Neural cell (in vitro differentiated cells): ENCODE data around the gene FOLR2. TPM values are rescaled to one million over a fixed set of nuclear protein-coding genes. Genes with fewer than 3 reads are reported as not detected.

Source experiments
- H2AFZ ChIP-seq: fragments of 200-600, 300-800 bp; sonication (generic), shearing (Covaris generic); 2 replicates; pipeline ENCODE4 v1.6.0; 2014; ENCODE audit warnings: low read depth, mild to moderate bottlenecking, antibody characterized with exemption, low read length, moderate library complexity
- H3F3A ChIP-seq: fragments of 200-600 bp; shearing (Covaris generic); 2 replicates; pipeline ENCODE4 v1.6.1; 2016; ENCODE audit warnings: mild to moderate bottlenecking, moderate library complexity, mixed read lengths, antibody characterized with exemption, low read length; ENCODE audit not compliant: insufficient read depth, poor library complexity, severe bottlenecking
- H3K27ac ChIP-seq: fragments of 200-600, 300-800 bp; sonication (generic), shearing (Covaris generic); 2 replicates; pipeline ENCODE4 v1.5.1; 2014; ENCODE audit warnings: mild to moderate bottlenecking, low read length, moderate library complexity
- H3K27me3 ChIP-seq: fragments of 300-800, 200-600 bp; sonication (generic), shearing (Covaris generic); 2 replicates; pipeline ENCODE4 v1.6.0; 2014; ENCODE audit warnings: mild to moderate bottlenecking, low read depth, low read length, moderate library complexity; ENCODE audit not compliant: insufficient read depth
- H3K36me3 ChIP-seq: fragments of 300-800, 200-600 bp; sonication (generic), shearing (Covaris generic); 2 replicates; pipeline ENCODE4 v1.5.1; 2014; ENCODE audit warnings: mild to moderate bottlenecking, antibody characterized with exemption, low read length, moderate library complexity; ENCODE audit not compliant: insufficient read depth
- H3K4me2 ChIP-seq: fragments of 300-800, 200-600 bp; sonication (generic), shearing (Covaris generic); 2 replicates; pipeline ENCODE4 v1.6.0; 2014; ENCODE audit warnings: mild to moderate bottlenecking, low read length
- H3K4me3 ChIP-seq: fragments of 300-800, 200-600 bp; sonication (generic), shearing (Covaris generic); 2 replicates; pipeline ENCODE4 v1.5.1; 2014; ENCODE audit warnings: mild to moderate bottlenecking, low read length, moderate library complexity
- H3K79me2 ChIP-seq: fragments of 200-600 bp; shearing (Covaris generic); replicated peaks from 2 replicates; pipeline ENCODE4 v1.6.0; 2014; ENCODE audit warnings: mild to moderate bottlenecking, low read length, moderate library complexity; ENCODE audit not compliant: insufficient read depth
- H3K9ac ChIP-seq: fragments of 300-800, 200-600 bp; sonication (generic), shearing (Covaris generic); 2 replicates; pipeline ENCODE4 v1.6.1; 2016; ENCODE audit warnings: mild to moderate bottlenecking, low read length, mixed read lengths
- H3K9me2 ChIP-seq: fragments of 200-600 bp; shearing (Covaris generic); 2 replicates; pipeline ENCODE4 v1.6.1; 2016; ENCODE audit warnings: mild to moderate bottlenecking, low read length, mixed read lengths; ENCODE audit not compliant: insufficient read depth
- H3K9me3 ChIP-seq: fragments of 200-600, 300-800 bp; sonication (generic), shearing (Covaris generic); 2 replicates; pipeline ENCODE4 v1.6.1; 2016; ENCODE audit warnings: mild to moderate bottlenecking, mixed run types, low read length, moderate library complexity, mixed read lengths
- H4K20me1 ChIP-seq: fragments of 200-600 bp; shearing (Covaris generic); 2 replicates; pipeline ENCODE4 v1.6.1; 2016; ENCODE audit warnings: mild to moderate bottlenecking, mixed run types; ENCODE audit not compliant: insufficient read depth
- CTCF ChIP-seq: fragments of 450-650 bp; IDR thresholded peaks from 2 replicates; pipeline ENCODE4 v1.5.1; 2014; ENCODE audit warnings: antibody characterized with exemption, mild to moderate bottlenecking, moderate library complexity; ENCODE audit not compliant: poor library complexity, severe bottlenecking
- EP300 ChIP-seq: fragments of 450-650 bp; conservative IDR thresholded peaks from 2 replicates; pipeline ENCODE4 v1.6.1; 2014; ENCODE audit warnings: antibody characterized with exemption, mild to moderate bottlenecking, moderate library complexity; ENCODE audit not compliant: poor library complexity, severe bottlenecking
- POLR2AphosphoS5 ChIP-seq: IDR thresholded peaks from 2 replicates; pipeline ENCODE4 v1.6.1; 2012
- REST ChIP-seq: IDR thresholded peaks from 2 replicates; pipeline ENCODE4 v1.6.1; 2012; ENCODE audit warnings: borderline replicate concordance
- SMC3 ChIP-seq: fragments of 450-650 bp; conservative IDR thresholded peaks from 2 replicates; pipeline ENCODE4 v1.6.1; 2014; ENCODE audit warnings: antibody characterized with exemption, mild to moderate bottlenecking, moderate library complexity; ENCODE audit not compliant: poor library complexity
- TAF1 ChIP-seq: IDR thresholded peaks from 2 replicates; pipeline ENCODE4 v1.6.1; 2012; ENCODE audit warnings: low read depth
- polyA plus RNA-seq: library from polyadenylated mRNA; depleted of rRNA; stranded (reverse); fragments of >200 nt; gene quantifications from 2 replicates; pipeline ENCODE4 v1.2.3, GENCODE V29; 2014

The FOLR2 gene
- polyA plus RNA-seq, 1 donor from 2014 or later: not detected

DNA sequence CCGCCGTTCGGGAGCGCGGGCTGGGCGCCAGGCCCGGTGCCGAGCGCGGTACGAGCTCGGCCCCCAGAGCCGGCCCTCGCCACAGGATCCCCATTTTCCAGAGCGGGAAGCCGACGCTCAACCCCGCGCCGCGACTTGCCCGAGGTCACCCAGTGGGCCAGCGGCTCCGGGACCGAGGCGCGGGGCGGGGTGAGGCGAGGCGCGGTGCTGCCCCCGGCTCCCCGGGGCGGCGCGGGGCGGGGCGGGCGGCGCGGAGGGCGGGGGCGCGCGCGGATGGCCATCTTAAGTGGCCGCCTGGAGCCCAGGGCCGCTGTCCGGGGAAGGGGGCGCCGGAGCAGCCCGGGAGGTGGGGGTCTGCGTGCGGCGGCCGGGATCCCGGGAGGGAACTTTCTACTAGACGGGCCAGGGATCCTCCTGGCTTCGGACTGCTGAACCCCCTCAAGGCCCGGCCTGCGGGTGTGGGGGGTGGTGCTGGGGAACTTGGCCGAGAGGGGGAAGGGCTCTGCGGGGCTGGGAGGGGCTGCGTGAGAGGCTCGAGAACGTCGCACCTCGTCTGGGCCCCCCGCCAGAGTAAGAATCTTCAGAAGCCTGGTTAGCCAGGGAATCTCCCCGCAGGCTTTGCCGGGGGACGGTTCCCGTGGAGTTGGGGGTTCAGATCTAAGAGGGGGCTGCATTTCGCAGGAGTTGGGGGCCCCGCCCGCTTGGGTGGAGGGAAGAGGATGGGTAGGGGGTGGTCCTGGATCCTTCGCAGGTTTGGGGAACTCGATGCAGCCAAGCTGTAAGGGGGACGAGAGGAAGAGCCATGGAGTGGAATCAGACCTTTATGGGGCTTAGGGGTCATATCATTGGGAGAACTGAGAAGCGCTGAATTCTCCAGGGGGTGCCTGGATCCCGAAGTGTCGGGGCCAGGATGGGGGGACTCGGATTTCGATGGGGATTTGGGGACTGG is 7.3 kb downstream of the FOLR2 start:
- Histone ChIP-seq H3K27ac (no peak overlapping the region), H3K4me3 (peak overlapping the region; percentile 70), H2AFZ (no peak overlapping the region)

More for the DNA sequence above, 7.3 kb downstream of the FOLR2 start:
- H3K79me2 ChIP-seq: peaks cover 13% of the 10 kb centered on the region
- H3K9ac ChIP-seq: peak overlapping the region; percentile 36
- TF ChIP-seq POLR2AphosphoS5 (no peak), CTCF (no peak), REST (no peak), SMC3 (no peak), TAF1 (no peak), EP300 (no peak)
- H4K20me1 ChIP-seq: no peaks in the 10 kb centered on the region
- no peaks in the 10 kb centered on the region for H3K9me2 ChIP-seq
- H3K9me3 ChIP-seq: no peaks in the 10 kb centered on the region
- H3K4me2 ChIP-seq: no peak overlapping the region
- H3F3A ChIP-seq: no peaks in the 10 kb centered on the region
- H3K27me3 ChIP-seq: peaks cover 34% of the 10 kb centered on the region
- H3K36me3 ChIP-seq: no peaks in the 10 kb centered on the region
